ENCODE results near the gene TTC34. TPM values are rescaled to one million over a fixed set of nuclear protein-coding genes. Genes with fewer than 3 reads are reported as not detected.

TTC34 gene
- total RNA-seq, 2 experiments from 2014 or later: 0.97 to 1.0 TPM

- H3K4me1 Mint-ChIP-seq (ENCODE audit: low read depth): no peaks in the 10 kb centered on the region
- H3K9me3 Mint-ChIP-seq: no peaks in the 10 kb centered on the region
- no peak overlapping the region for H3K4me3 Mint-ChIP-seq
- POLR2A ChIA-PET: no interaction called here
- no peaks in the 10 kb centered on the region for H3K27me3 Mint-ChIP-seq
- CTCF ChIA-PET: no interaction called here
- DNase-seq: no peak
- H3K36me3 Mint-ChIP-seq: no peaks in the 10 kb centered on the region
- no peak overlapping the region for H3K27ac Mint-ChIP-seq
- intact Hi-C loops (cut with micrococcal nuclease): no loop called here
These were observed 32.6 kb upstream of the TTC34 start for GRCh38 chr1:2834146-2834475.

DNA sequence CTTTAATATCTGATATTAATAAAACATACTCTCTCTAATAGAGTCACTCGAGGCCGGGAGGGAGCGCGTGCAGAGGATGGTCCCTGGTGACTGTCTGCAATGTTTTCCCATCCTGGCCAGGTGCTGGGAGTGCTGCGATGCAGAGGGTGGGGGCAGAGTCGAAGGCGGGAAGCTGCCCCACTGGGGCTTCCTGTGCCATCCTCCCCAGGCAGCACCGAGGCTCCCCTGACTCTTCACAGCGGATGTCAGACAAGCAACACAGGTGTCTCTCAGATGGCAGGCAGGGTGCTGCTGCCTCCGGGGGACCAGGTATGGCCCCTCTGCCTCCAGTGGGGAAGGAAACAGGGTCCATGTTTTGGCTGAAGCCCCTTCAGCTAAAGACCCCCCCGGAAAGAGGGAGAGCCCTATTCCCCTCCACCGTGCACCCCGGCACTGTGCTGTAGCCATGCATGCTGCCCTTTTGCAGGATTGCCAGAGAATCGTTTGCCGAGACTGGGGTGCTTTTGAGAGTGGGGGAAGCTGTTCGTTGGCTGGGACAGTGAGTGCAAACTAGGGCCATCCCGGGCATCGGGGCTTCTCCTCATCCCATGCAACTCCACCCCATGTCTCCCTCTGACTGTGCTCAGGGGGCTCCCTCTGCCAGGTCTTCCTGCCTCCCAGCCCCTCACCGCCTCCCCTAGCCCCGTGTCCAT, 32.1 kb upstream of the TTC34 start:
- CTCF ChIA-PET: no interaction called here
- Mint-ChIP-seq H3K27me3 (no peaks in the 10 kb centered on the region), H3K36me3 (no peaks in the 10 kb centered on the region), H3K4me1 (ENCODE audit: low read depth) (no peaks in the 10 kb centered on the region), H3K27ac (no peak overlapping the region), H3K9me3 (no peaks in the 10 kb centered on the region), H3K4me3 (no peak overlapping the region)
- intact Hi-C loops (cut with micrococcal nuclease): no loop called here
- POLR2A ChIA-PET: no interaction called here
- no peak for DNase-seq

GRCh38 chr1:2832506-2833453, 31.3 kb upstream of the TTC34 start:
- ChIA-PET CTCF (no interaction called here), POLR2A (no interaction called here)
- intact Hi-C loops (cut with micrococcal nuclease): no loop called here
- no peak for DNase-seq
- H3K36me3 Mint-ChIP-seq: no peaks in the 10 kb centered on the region
- no peaks in the 10 kb centered on the region for H3K27me3 Mint-ChIP-seq
- peaks cover 4% of the 10 kb centered on the region for H3K9me3 Mint-ChIP-seq
- no peak overlapping the region for H3K27ac Mint-ChIP-seq
- H3K4me1 Mint-ChIP-seq (ENCODE audit: low read depth): no peaks in the 10 kb centered on the region
- no peak overlapping the region for H3K4me3 Mint-ChIP-seq

GRCh38 chr1:2831596-2832212, 30.2 kb upstream of the TTC34 start:
- no peaks in the 10 kb centered on the region for H3K36me3 Mint-ChIP-seq
- H3K9me3 Mint-ChIP-seq: peaks cover 8% of the 10 kb centered on the region
- H3K4me1 Mint-ChIP-seq (ENCODE audit: low read depth): no peaks in the 10 kb centered on the region
- no peak overlapping the region for H3K4me3 Mint-ChIP-seq
- H3K27ac Mint-ChIP-seq: no peak overlapping the region
- intact Hi-C loops (cut with micrococcal nuclease): no loop called here
- no peak for DNase-seq
- ChIA-PET CTCF (interaction anchor here (1.4 kb wide), 1 partner anchor 8 kb away, joined by 3 read pairs; no protein-coding TSS in a partner anchor), POLR2A (no interaction called here)
- H3K27me3 Mint-ChIP-seq: no peaks in the 10 kb centered on the region

DNA sequence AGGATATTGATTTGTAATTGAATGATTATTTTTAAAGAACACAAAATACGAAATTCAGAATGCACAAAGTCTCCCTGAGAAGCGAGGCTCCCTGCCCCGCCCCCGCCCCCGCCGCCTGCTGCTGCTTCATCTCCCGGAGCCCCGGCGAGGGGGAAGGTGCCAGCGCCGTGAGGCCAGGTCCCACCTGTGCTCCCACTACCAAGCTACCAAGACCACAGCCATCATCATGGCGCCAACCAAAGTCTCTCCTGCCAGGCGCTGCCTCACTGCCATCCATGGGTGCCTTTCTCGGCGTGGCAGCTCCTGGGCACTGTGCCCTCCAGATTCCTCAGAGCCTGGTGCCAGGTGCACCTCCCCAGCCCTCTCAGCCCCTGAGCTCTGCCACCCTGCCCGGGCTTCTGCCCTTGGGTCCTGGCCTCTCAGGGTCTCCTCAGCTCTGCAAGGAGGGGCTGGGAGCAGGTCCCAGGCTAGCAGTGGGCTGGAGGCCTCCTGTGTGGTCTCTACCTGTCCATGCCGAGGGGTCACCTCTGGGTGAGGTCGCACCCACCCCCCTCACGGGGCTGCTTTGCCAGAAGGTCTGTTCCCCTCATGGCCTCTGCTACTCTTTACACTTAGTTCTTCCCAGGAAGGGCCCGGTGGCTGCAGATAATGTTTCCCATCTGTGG, 29.4 kb upstream of the TTC34 start:
- no peak overlapping the region for H3K4me3 Mint-ChIP-seq
- no peak for DNase-seq
- ChIA-PET POLR2A (no interaction called here), CTCF (interaction anchor here (1.4 kb wide), 1 partner anchor 8 kb away, joined by 3 read pairs; no protein-coding TSS in a partner anchor)
- H3K9me3 Mint-ChIP-seq: peaks cover 8% of the 10 kb centered on the region
- intact Hi-C loops (cut with micrococcal nuclease): no loop called here
- H3K4me1 Mint-ChIP-seq (ENCODE audit: low read depth): no peaks in the 10 kb centered on the region
- H3K27me3 Mint-ChIP-seq: no peaks in the 10 kb centered on the region
- no peaks in the 10 kb centered on the region for H3K36me3 Mint-ChIP-seq
- no peak overlapping the region for H3K27ac Mint-ChIP-seq

DNA sequence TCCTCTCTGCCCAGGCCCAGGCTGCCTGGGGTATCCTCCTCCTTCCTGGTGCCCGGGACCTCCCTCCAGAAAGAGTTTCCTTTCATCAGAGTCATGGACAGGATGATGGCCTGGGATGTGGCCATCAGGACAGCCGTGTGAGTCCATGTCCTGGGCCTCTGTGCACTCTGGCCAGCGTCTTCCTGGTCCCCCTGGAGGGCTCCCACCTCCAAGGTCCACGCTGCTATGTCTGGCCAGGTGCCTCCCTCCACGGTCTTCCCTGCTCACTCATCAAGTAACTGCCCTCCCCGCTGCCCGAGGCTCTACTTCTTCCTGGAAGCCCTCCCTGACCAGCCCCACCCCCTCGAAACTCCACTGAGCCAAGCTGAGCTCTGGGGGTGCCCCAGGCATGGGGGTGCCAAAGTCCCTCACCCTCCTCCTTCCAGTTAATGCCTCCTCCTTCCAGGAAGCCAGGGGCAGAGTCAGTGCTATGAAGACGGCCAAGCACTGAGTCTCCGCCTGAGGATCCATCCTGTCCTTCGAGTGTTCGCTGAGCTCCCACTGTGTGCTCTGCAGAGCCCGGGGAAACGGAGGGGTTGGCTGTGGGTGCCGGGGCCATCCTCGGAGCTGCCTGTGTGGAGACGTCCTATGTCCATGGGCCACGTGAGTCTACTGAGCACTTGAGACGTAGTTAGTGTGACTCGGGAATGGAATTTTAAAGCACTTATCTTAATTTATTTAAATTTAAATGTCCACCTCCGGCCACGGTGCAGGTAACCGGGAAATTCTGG, 28.5 kb upstream of the TTC34 start:
- Mint-ChIP-seq H3K9me3 (peaks cover 8% of the 10 kb centered on the region), H3K36me3 (no peaks in the 10 kb centered on the region), H3K4me3 (no peak overlapping the region), H3K27me3 (no peaks in the 10 kb centered on the region), H3K4me1 (ENCODE audit: low read depth) (no peaks in the 10 kb centered on the region), H3K27ac (no peak overlapping the region)
- intact Hi-C loops (cut with micrococcal nuclease): loop anchor here (10.0 kb wide), 1 partner anchor 95 kb away; no protein-coding TSS in a partner anchor
- CTCF ChIA-PET: no interaction called here
- POLR2A ChIA-PET: no interaction called here
- DNase-seq: no peak

- intact Hi-C loops (cut with micrococcal nuclease): loop anchor here (10.0 kb wide), 1 partner anchor 96 kb away; no protein-coding TSS in a partner anchor
- Mint-ChIP-seq H3K4me3 (no peak overlapping the region), H3K36me3 (no peaks in the 10 kb centered on the region), H3K4me1 (ENCODE audit: low read depth) (no peaks in the 10 kb centered on the region), H3K9me3 (peaks cover 8% of the 10 kb centered on the region), H3K27me3 (peaks cover 3% of the 10 kb centered on the region), H3K27ac (no peak overlapping the region)
- CTCF ChIA-PET: no interaction called here
- no peak for DNase-seq
- POLR2A ChIA-PET: no interaction called here
These were observed 27.2 kb upstream of the TTC34 start for GRCh38 chr1:2828586-2829250.

GRCh38 chr1:2826736-2827292, 25.3 kb upstream of the TTC34 start:
- CTCF ChIA-PET: no interaction called here
- H3K9me3 Mint-ChIP-seq: peaks cover 8% of the 10 kb centered on the region
- POLR2A ChIA-PET: no interaction called here
- H3K4me3 Mint-ChIP-seq: no peak overlapping the region
- H3K36me3 Mint-ChIP-seq: no peaks in the 10 kb centered on the region
- H3K4me1 Mint-ChIP-seq (ENCODE audit: low read depth): no peaks in the 10 kb centered on the region
- peaks cover 7% of the 10 kb centered on the region for H3K27me3 Mint-ChIP-seq
- intact Hi-C loops (cut with micrococcal nuclease): loop anchor here (10.0 kb wide), 1 partner anchor 98 kb away; no protein-coding TSS in a partner anchor
- H3K27ac Mint-ChIP-seq: no peak overlapping the region
- DNase-seq: no peak

- Mint-ChIP-seq H3K4me3 (no peak overlapping the region), H3K9me3 (peaks cover 8% of the 10 kb centered on the region), H3K36me3 (no peaks in the 10 kb centered on the region), H3K27ac (no peak overlapping the region), H3K4me1 (ENCODE audit: low read depth) (no peaks in the 10 kb centered on the region), H3K27me3 (peaks cover 7% of the 10 kb centered on the region)
- CTCF ChIA-PET: no interaction called here
- POLR2A ChIA-PET: no interaction called here
- intact Hi-C loops (cut with micrococcal nuclease): loop anchor here (10.0 kb wide), 1 partner anchor 98 kb away; no protein-coding TSS in a partner anchor
- DNase-seq: no peak
These were observed 24.8 kb upstream of the TTC34 start for GRCh38 chr1:2826316-2826715.

GRCh38 chr1:2825487-2826189, 24.1 kb upstream of the TTC34 start:
- ChIA-PET POLR2A (no interaction called here), CTCF (no interaction called here)
- H3K4me3 Mint-ChIP-seq: no peak overlapping the region

More at GRCh38 chr1:2825487-2826189, 24.1 kb upstream of the TTC34 start:
- no peaks in the 10 kb centered on the region for H3K4me1 Mint-ChIP-seq (ENCODE audit: low read depth)
- no peak overlapping the region for H3K27ac Mint-ChIP-seq
- intact Hi-C loops (cut with micrococcal nuclease): loop anchor here (10.0 kb wide), 1 partner anchor 99 kb away; no protein-coding TSS in a partner anchor
- no peaks in the 10 kb centered on the region for H3K36me3 Mint-ChIP-seq
- peaks cover 8% of the 10 kb centered on the region for H3K9me3 Mint-ChIP-seq
- H3K27me3 Mint-ChIP-seq: peaks cover 7% of the 10 kb centered on the region
- no peak for DNase-seq

Measured in activated CD4-positive, alpha-beta memory T cell treated with anti-CD3 and anti-CD28 coated beads for 36 hours (primary cell).